ENCODE measurements around the gene DDX10.

DNA sequence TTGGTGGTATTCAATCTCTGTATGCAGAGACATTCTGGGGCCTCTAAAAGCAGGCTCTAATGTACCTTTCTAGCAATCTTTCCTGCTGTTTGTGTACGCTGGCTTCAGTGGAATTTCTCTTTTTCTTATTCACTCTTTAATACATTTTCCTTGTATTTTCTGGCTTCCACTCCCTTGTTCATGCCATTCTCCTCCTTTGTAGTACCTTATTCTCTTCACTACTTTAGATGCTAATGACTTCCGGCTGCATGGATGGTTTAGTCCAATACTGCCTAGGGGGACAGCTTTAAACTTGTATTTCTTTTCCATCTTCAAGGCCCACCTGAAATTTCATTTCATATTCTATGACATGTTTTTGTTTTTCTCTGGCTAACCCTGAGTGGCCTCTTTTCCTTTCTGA is 40.2 kb downstream of the DDX10 start:
- no peak for TF ChIP-seq POLR2A (IDR thresholded peaks at IDR 0.05)
- TF ChIP-seq, protein P1, sequence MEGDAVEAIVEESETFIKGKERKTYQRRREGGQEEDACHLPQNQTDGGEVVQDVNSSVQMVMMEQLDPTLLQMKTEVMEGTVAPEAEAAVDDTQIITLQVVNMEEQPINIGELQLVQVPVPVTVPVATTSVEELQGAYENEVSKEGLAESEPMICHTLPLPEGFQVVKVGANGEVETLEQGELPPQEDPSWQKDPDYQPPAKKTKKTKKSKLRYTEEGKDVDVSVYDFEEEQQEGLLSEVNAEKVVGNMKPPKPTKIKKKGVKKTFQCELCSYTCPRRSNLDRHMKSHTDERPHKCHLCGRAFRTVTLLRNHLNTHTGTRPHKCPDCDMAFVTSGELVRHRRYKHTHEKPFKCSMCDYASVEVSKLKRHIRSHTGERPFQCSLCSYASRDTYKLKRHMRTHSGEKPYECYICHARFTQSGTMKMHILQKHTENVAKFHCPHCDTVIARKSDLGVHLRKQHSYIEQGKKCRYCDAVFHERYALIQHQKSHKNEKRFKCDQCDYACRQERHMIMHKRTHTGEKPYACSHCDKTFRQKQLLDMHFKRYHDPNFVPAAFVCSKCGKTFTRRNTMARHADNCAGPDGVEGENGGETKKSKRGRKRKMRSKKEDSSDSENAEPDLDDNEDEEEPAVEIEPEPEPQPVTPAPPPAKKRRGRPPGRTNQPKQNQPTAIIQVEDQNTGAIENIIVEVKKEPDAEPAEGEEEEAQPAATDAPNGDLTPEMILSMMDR (IDR thresholded peaks at IDR 0.05): no peak
- no peak for TF ChIP-seq POLR2AphosphoS5 (IDR thresholded peaks at IDR 0.05)
- no peak for TF ChIP-seq EP300 (IDR thresholded peaks at IDR 0.05)
